Measurements from ENCODE around the gene ATG101. TPM values are rescaled to one million over a fixed set of nuclear protein-coding genes. Genes with fewer than 3 reads are reported as not detected.
A peak's percentile ranks its signal among the peaks of the same experiment; 100 is the strongest.

ATG101 gene
- total RNA-seq, 2 experiments from 2014 or later: 38.0 to 53.9 TPM

DNA sequence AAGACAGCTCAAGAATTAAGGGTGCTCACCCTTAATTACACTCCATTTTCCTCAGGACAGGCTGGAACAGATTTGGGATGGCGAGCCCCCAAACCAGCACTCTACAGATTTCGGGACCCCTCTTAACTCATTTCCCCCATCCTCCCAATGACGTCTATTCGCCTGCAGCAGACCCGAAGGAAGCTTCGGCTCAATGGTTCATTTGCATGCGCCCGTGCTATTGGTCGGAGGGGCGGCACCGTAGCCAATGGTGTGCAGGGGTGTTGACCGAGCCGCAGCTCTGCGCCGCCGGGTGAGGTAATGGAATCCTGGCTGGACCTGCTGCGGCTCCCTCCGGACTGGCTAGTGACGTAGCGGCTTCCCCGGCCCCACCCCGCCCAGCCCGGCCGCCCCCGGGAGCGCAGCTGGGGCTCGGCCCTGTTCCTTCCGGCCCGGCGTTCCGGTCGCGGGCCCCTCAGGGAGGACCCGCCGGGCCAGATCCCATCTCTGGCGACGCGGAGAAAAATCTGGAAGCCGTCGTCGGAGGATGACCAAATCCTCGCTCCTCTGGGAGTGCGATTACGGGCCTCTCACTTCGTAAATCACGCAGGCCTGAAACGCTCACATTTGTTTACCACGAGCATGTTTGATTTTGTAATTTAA is 36.9 kb upstream of the ATG101 start:
- Histone ChIP-seq H3K9me3 (ENCODE audit: low read length) (no peaks in the 10 kb centered on the region), H2AFZ (ENCODE audit: low read length) (peak overlapping the region; percentile 81), H3K27ac (ENCODE audit: low read depth, low read length, poor library complexity, severe bottlenecking) (peak overlapping the region; percentile 54), H3K36me3 (ENCODE audit: insufficient read depth, low read length) (no peaks in the 10 kb centered on the region), H3K4me2 (ENCODE audit: low read length) (peak overlapping the region; percentile 87), H3K4me3 (ENCODE audit: low read depth, low read length, poor library complexity, severe bottlenecking) (peak overlapping the region; percentile 62), H3K4me1 (ENCODE audit: insufficient read depth, low read length, poor library complexity, severe bottlenecking) (peaks cover 44% of the 10 kb centered on the region), H3K79me2 (ENCODE audit: insufficient read depth, low read depth, low read length) (peaks cover 4% of the 10 kb centered on the region; the same call in 1 of the 2 replicates), H4K20me1 (ENCODE audit: insufficient read depth, low read length) (no peaks in the 10 kb centered on the region), H3K9me2 (ENCODE audit: insufficient read depth, low read length) (no peaks in the 10 kb centered on the region)
- TF ChIP-seq EZH2phosphoT487 (IDR thresholded peaks at IDR 0.05; ENCODE audit: borderline replicate concordance, low read depth, low read length): no peak
- TF ChIP-seq, protein P1, sequence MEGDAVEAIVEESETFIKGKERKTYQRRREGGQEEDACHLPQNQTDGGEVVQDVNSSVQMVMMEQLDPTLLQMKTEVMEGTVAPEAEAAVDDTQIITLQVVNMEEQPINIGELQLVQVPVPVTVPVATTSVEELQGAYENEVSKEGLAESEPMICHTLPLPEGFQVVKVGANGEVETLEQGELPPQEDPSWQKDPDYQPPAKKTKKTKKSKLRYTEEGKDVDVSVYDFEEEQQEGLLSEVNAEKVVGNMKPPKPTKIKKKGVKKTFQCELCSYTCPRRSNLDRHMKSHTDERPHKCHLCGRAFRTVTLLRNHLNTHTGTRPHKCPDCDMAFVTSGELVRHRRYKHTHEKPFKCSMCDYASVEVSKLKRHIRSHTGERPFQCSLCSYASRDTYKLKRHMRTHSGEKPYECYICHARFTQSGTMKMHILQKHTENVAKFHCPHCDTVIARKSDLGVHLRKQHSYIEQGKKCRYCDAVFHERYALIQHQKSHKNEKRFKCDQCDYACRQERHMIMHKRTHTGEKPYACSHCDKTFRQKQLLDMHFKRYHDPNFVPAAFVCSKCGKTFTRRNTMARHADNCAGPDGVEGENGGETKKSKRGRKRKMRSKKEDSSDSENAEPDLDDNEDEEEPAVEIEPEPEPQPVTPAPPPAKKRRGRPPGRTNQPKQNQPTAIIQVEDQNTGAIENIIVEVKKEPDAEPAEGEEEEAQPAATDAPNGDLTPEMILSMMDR (conservative IDR thresholded peaks at IDR 0.05; ENCODE audit: low read length): no peak
- CTCF ChIA-PET (ENCODE audit: unreplicated experiment): interaction anchor here (0.6 to 2.9 kb wide), 8 partner anchors 10 to 91 kb away, joined by 3 to 19 read pairs (median 4); no protein-coding TSS in a partner anchor
- BruUV-seq (replicated peaks): no TSS peak
- intact Hi-C loops (cut with micrococcal nuclease; ENCODE audit: unreplicated experiment): loop anchor here (2.0 kb wide), 1 partner anchor 36 kb away; the partner anchor contains the start of gene ATG101
- DNase-seq (ENCODE audit: low spot score): peak; percentile 95
- POLR2A ChIA-PET: interaction anchor here (0.6 to 3.9 kb wide), 14 partner anchors 9 to 1354 kb away, joined by 3 to 22 read pairs (median 4); partner anchors contain the start of genes ATG101 and NR4A1

DNA sequence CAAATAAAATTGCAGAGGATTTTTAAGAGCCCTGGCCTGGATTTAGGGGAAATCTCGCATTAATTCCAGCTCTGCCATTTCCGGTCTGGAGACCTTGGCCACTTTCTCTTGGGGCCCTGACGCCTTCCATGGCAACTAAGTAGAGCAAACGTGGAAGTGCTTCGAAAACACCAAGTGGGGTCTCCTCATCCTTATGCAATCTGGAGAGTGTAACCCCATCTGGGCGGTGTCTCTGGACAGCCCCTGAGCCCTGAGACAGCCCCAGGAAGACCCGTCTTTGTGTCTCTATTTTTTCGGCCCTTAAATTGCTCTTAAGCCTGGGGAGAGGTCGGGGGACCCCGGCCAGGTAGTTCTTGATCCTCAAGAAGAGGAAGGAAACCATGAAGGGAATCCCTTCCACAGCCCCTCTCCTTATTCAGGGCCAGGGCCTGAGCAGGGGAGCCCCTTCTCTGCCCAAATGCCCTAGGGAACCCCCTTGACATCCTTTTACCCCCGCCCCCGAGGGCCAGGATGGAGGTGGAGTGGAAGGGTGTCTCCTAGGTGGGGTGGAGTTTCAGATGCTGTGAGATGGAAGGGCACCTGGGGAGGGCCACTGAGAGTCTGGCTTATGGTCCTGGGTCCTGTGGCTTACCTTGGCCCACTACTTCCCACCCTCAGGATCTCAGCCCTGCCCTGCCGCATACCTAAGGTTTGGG is 36.2 kb upstream of the ATG101 start:
- no peaks in the 10 kb centered on the region for H3K9me3 ChIP-seq (ENCODE audit: low read length)
- ChIA-PET POLR2A (interaction anchor here (0.9 to 3.9 kb wide), 9 partner anchors 9 to 84 kb away, joined by 3 to 22 read pairs (median 5); partner anchors contain the start of genes ATG101 and NR4A1), CTCF (ENCODE audit: unreplicated experiment) (interaction anchor here (0.6 to 2.9 kb wide), 5 partner anchors 26 to 90 kb away, joined by 3 to 19 read pairs (median 9); no protein-coding TSS in a partner anchor)
- intact Hi-C loops (cut with micrococcal nuclease; ENCODE audit: unreplicated experiment): loop anchor here (2.0 kb wide), 1 partner anchor 35 kb away; the partner anchor contains the start of gene ATG101
- no peaks in the 10 kb centered on the region for H4K20me1 ChIP-seq (ENCODE audit: insufficient read depth, low read length)
- peaks cover 10% of the 10 kb centered on the region; the same call in 1 of the 2 replicates for H3K79me2 ChIP-seq (ENCODE audit: insufficient read depth, low read depth, low read length)
- BruUV-seq (replicated peaks): TSS peak; percentile 96
- peak overlapping the region; percentile 54 for H3K27ac ChIP-seq (ENCODE audit: low read depth, low read length, poor library complexity, severe bottlenecking)
- peaks cover 50% of the 10 kb centered on the region for H3K4me1 ChIP-seq (ENCODE audit: insufficient read depth, low read length, poor library complexity, severe bottlenecking)
- peak overlapping the region; percentile 87 for H3K4me2 ChIP-seq (ENCODE audit: low read length)
- no peak for TF ChIP-seq EZH2phosphoT487 (IDR thresholded peaks at IDR 0.05; ENCODE audit: borderline replicate concordance, low read depth, low read length)
- TF ChIP-seq, protein P1 (conservative IDR thresholded peaks at IDR 0.05; ENCODE audit: low read length): no peak
- peak overlapping the region; percentile 62 for H3K4me3 ChIP-seq (ENCODE audit: low read depth, low read length, poor library complexity, severe bottlenecking)
- peak overlapping the region; percentile 81 for H2AFZ ChIP-seq (ENCODE audit: low read length)
- peak; percentile 18 for DNase-seq (ENCODE audit: low spot score)
- H3K9me2 ChIP-seq (ENCODE audit: insufficient read depth, low read length): no peaks in the 10 kb centered on the region
- no peaks in the 10 kb centered on the region for H3K36me3 ChIP-seq (ENCODE audit: insufficient read depth, low read length)

Measured in OCI-LY7 (cell line).